Stomach (tissue), 9 donors: ENCODE data around the gene CSMD2. TPM values are rescaled to one million over a fixed set of nuclear protein-coding genes. Genes with fewer than 3 reads are reported as not detected.

Experiments
- DNase-seq, 2 donors: peaks; one replicate each; pipeline versions ENCODE4 v3.0.0 to v3.0.0-alpha.2; 2013 to 2019
- H3K27ac ChIP-seq, 5 donors: fragments of 200-600 bp in 4 of 5; sonication (generic) in 4 of 5; one replicate each; pipeline ENCODE4 v1.5.1; 2013 to 2019; ENCODE audit warnings: mild to moderate bottlenecking in 1 of 5, moderate library complexity in 1 of 5
- H3K27me3 ChIP-seq, 3 donors: fragments of 200-600 bp; sonication (generic); one replicate each; pipeline ENCODE4 v1.5.1; 2017 to 2019; ENCODE audit warnings: mixed run types in 1 of 3
- H3K36me3 ChIP-seq, 4 donors: fragments of 200-600 bp; sonication (generic); 1 replicate in 3 of 4; 2 replicates in 1 of 4; pipeline ENCODE4 v1.5.1; 2016 to 2019
- H3K4me1 ChIP-seq, 4 donors: fragments of 200-600 bp; sonication (generic); one replicate each; pipeline ENCODE4 v1.5.1; 2016 to 2019
- H3K4me3 ChIP-seq, 4 donors: fragments of 200-600 bp; sonication (generic) in 3 of 4; one replicate each; pipeline ENCODE4 v1.5.1; 2016 to 2019; ENCODE audit warnings: mild to moderate bottlenecking in 1 of 4
- H3K9me3 ChIP-seq, 4 donors: fragments of 200-600 bp; sonication (generic); one replicate each; pipeline ENCODE4 v1.5.1; 2016 to 2019
- CTCF ChIP-seq, 7 experiments: fragments of 450-650 bp in 4 of 7; fragments of 200-600 bp in 3 of 7; sonication (generic) in 3 of 7; IDR thresholded peaks; one replicate each; pipeline ENCODE4 v1.5.1; 2016 to 2019; ENCODE audit warnings: antibody characterized with exemption in 7 of 7, control low read depth in 2 of 7, mild to moderate bottlenecking in 1 of 7
- EP300 ChIP-seq: sonication (generic); formaldehyde crosslinking; IDR thresholded peaks from one replicate; pipeline ENCODE4 v1.6.1; 2017; ENCODE audit warnings: antibody characterized with exemption
- POLR2A ChIP-seq, 4 donors: fragments of 450-650 bp; IDR thresholded peaks; one replicate each; pipeline ENCODE4 v1.6.1; 2016; ENCODE audit warnings: antibody characterized with exemption in 4 of 4, control low read depth in 2 of 4, mild to moderate bottlenecking in 1 of 4, moderate library complexity in 1 of 4
- POLR2AphosphoS5 ChIP-seq, 3 donors: sonication (generic); formaldehyde crosslinking; IDR thresholded peaks; one replicate each; pipeline ENCODE4 v1.6.1; 2016; ENCODE audit warnings: antibody characterized with exemption in 3 of 3
- WGBS, 5 donors: extraction: QIAGEN DNeasy Blood & Tissue Kit in 3 of 5; methylation state at CpG; one replicate each; pipeline versions ENCODE4 v1.1.5 to v1.1.7; 2013 to 2018; 5-methylcytosine and 5-hydroxymethylcytosine counted together
- intact Hi-C: fragments of 100-400 bp; cut with DNase I; formaldehyde crosslinking; loops from one replicate; pipeline ENCODE4 v1.15.1; 2023; ENCODE audit warnings: low total_unique reads
- polyA plus RNA-seq, 3 donors: library from polyadenylated mRNA; stranded (reverse); fragments of 200-250 nt; gene quantifications; one replicate each; pipeline ENCODE4 v1.2.3, GENCODE V29; 2013
- total RNA-seq, 5 donors: library from RNA; depleted of rRNA; stranded (reverse); fragments of >200 nt; gene quantifications; one replicate each; pipeline versions ENCODE4 v1.1.0 to v1.2.3, GENCODE V29; 2014 to 2016
- donor health status: healthy with polysubstance abuse.
- donor health status: Bipolar disorder and iron deficiency.
- donor health status: healthy.

Gene CSMD2
- total and polyA plus RNA-seq, 8 donors: 0.10 to 3.5 (median 0.37) TPM; not detected in 1

- WGBS, 5 donors: 89 to 97% (median 93%) methylated on average over 4 of the region's 4 CpGs
Measured at GRCh38 chr1:34153246-34153645, 11.8 kb downstream of the CSMD2 start.

GRCh38 chr1:34149501-34149900 is 15.5 kb downstream of the CSMD2 start:
- no peak for TF ChIP-seq EP300
- no peak overlapping the region for H3K27ac ChIP-seq
- no peaks in the 10 kb centered on the region for H3K4me1 ChIP-seq
- H3K9me3 ChIP-seq: no peaks in the 10 kb centered on the region
- WGBS, 5 donors: 24 to 44% (median 31%) methylated on average over 3 of the region's 3 CpGs
- intact Hi-C loops: no loop called here
- no peaks in the 10 kb centered on the region for H3K36me3 ChIP-seq
- peaks cover 0 to 46% (median 4%) of the 10 kb centered on the region in 3 donors for H3K27me3 ChIP-seq
- no peak for DNase-seq
- H3K4me3 ChIP-seq: no peak overlapping the region

More at GRCh38 chr1:34153246-34153645, 11.8 kb downstream of the CSMD2 start:
- DNase-seq: no peak
- no peak overlapping the region for H3K27ac ChIP-seq
- H3K36me3 ChIP-seq: no peaks in the 10 kb centered on the region
- H3K27me3 ChIP-seq: peaks cover 0 to 46% (median 4%) of the 10 kb centered on the region in 3 donors
- H3K9me3 ChIP-seq: no peaks in the 10 kb centered on the region
- intact Hi-C loops: no loop called here
- H3K4me3 ChIP-seq: no peak overlapping the region
- H3K4me1 ChIP-seq: no peaks in the 10 kb centered on the region
- TF ChIP-seq EP300 (no peak), POLR2A (IDR thresholded peaks at IDR 0.05) (no peak), POLR2AphosphoS5 (IDR thresholded peaks at IDR 0.05) (no peak), CTCF (IDR thresholded peaks at IDR 0.05) (no peak)

GRCh38 chr1:34147301-34147700 is 17.7 kb downstream of the CSMD2 start:
- DNase-seq: no peak
- WGBS, 5 donors: 10 to 21% (median 15%) methylated on average over 4 of the region's 4 CpGs
- Histone ChIP-seq H3K27me3 (peaks cover 0 to 36% (median 4%) of the 10 kb centered on the region in 3 donors), H3K4me1 (no peaks in the 10 kb centered on the region), H3K36me3 (no peaks in the 10 kb centered on the region), H3K27ac (no peak overlapping the region), H3K4me3 (no peak overlapping the region), H3K9me3 (no peaks in the 10 kb centered on the region)
- intact Hi-C loops: no loop called here
- TF ChIP-seq CTCF (IDR thresholded peaks at IDR 0.05) (no peak), POLR2AphosphoS5 (IDR thresholded peaks at IDR 0.05) (no peak), EP300 (no peak), POLR2A (IDR thresholded peaks at IDR 0.05) (no peak)

- Histone ChIP-seq H3K4me1 (no peaks in the 10 kb centered on the region), H3K27me3 (peaks cover 0 to 19% (median 4%) of the 10 kb centered on the region in 3 donors), H3K9me3 (no peaks in the 10 kb centered on the region), H3K27ac (no peak overlapping the region), H3K36me3 (no peaks in the 10 kb centered on the region), H3K4me3 (no peak overlapping the region)
- WGBS, 5 donors: 62 to 85% (median 80%) methylated on average over 6 of the region's 6 CpGs
- TF ChIP-seq POLR2AphosphoS5 (IDR thresholded peaks at IDR 0.05) (no peak), POLR2A (IDR thresholded peaks at IDR 0.05) (no peak), CTCF (IDR thresholded peaks at IDR 0.05) (no peak), EP300 (no peak)
- no peak for DNase-seq
- intact Hi-C loops: no loop called here
Measured at GRCh38 chr1:34144766-34145165, 20.3 kb downstream of the CSMD2 start.

- Histone ChIP-seq H3K4me1 (no peaks in the 10 kb centered on the region), H3K4me3 (no peak overlapping the region), H3K36me3 (no peaks in the 10 kb centered on the region), H3K27me3 (peaks cover 0 to 15% (median 2%) of the 10 kb centered on the region in 3 donors), H3K27ac (no peak overlapping the region), H3K9me3 (no peaks in the 10 kb centered on the region)
- 56 to 87% (median 73%) methylated on average over 2 of the region's 2 CpGs for WGBS, 5 donors
- no peak for DNase-seq
- TF ChIP-seq CTCF (IDR thresholded peaks at IDR 0.05): no peak
- intact Hi-C loops: no loop called here
Measured at GRCh38 chr1:34143975-34144374, 21.1 kb downstream of the CSMD2 start.
